Smooth muscle cell (in vitro differentiated cells): Measurements from ENCODE around the gene GDF7. TPM values are rescaled to one million over a fixed set of nuclear protein-coding genes. Genes with fewer than 3 reads are reported as not detected.

Source experiments
- DNase-seq: peaks from one replicate; lab custom pipeline; 2025; ENCODE audit not compliant: unreplicated experiment; lab: John Stamatoyannopoulos, UW
- H2AFZ ChIP-seq: fragments of 200-600 bp; sonication (generic); 2 replicates; pipeline ENCODE4 v1.6.0; 2016; ENCODE audit warnings: antibody characterized with exemption, low read depth, mild to moderate bottlenecking
- H3F3A ChIP-seq: fragments of 200-600 bp; sonication (generic); 2 replicates; pipeline ENCODE4 v1.6.0; 2017; ENCODE audit warnings: antibody characterized with exemption, low read depth
- H3K27ac ChIP-seq: fragments of 200-600 bp; sonication (generic); 2 replicates; pipeline ENCODE4 v1.5.1; 2016; ENCODE audit warnings: low read depth, mild to moderate bottlenecking
- H3K27me3 ChIP-seq: fragments of 200-600 bp; sonication (generic); 2 replicates; pipeline ENCODE4 v1.6.1; 2016; ENCODE audit warnings: low read depth, mild to moderate bottlenecking
- H3K36me3 ChIP-seq: fragments of 200-600 bp; sonication (generic); 2 replicates; pipeline ENCODE4 v1.5.1; 2016; ENCODE audit warnings: low read depth
- H3K4me1 ChIP-seq: fragments of 200-600 bp; sonication (generic); 2 replicates; pipeline ENCODE4 v1.5.1; 2016; ENCODE audit warnings: low read depth
- H3K4me2 ChIP-seq: fragments of 200-600 bp; sonication (generic); 2 replicates; pipeline ENCODE4 v1.6.0; 2016; ENCODE audit warnings: mild to moderate bottlenecking
- H3K4me3 ChIP-seq: fragments of 200-600 bp; sonication (generic); 2 replicates; pipeline ENCODE4 v1.5.1; 2016; ENCODE audit warnings: mild to moderate bottlenecking
- H3K79me2 ChIP-seq: fragments of 200-600 bp; sonication (generic); 2 replicates; pipeline ENCODE4 v1.6.0; 2016; ENCODE audit warnings: low read depth, mild to moderate bottlenecking
- H3K9ac ChIP-seq: fragments of 200-600 bp; sonication (generic); 2 replicates; pipeline ENCODE4 v1.6.0; 2016; ENCODE audit warnings: low read depth
- H3K9me3 ChIP-seq: fragments of 200-600 bp; sonication (generic); replicated peaks from 2 replicates; pipeline ENCODE4 v1.5.1; 2016; ENCODE audit warnings: low read depth
- H4K20me1 ChIP-seq: fragments of 200-600 bp; sonication (generic); 2 replicates; pipeline ENCODE4 v1.6.0; 2016; ENCODE audit warnings: low read depth
- CTCF ChIP-seq: fragments of 200-600 bp; sonication (generic); IDR thresholded peaks from 2 replicates; pipeline ENCODE4 v1.5.1; 2017; ENCODE audit warnings: borderline replicate concordance, mild to moderate bottlenecking, antibody characterized with exemption; ENCODE audit not compliant: insufficient read depth, poor library complexity, severe bottlenecking
- WGBS: methylation state at CpG from one replicate; pipeline ENCODE4 v1.1.7; 2016; ENCODE audit warnings: low lambda C conversion rate; 5-methylcytosine and 5-hydroxymethylcytosine counted together
- polyA plus RNA-seq: library from polyadenylated mRNA; unstranded; fragments of >200 nt; fragmentation: Nextera tagmentation; extraction: Ambion mirVana; gene quantifications from 2 replicates; pipeline ENCODE4 v1.2.1, GENCODE V29; 2016
- total RNA-seq: library from RNA; depleted of rRNA; stranded (reverse); fragments of >200 nt; gene quantifications from 2 replicates; pipeline ENCODE4 v1.2.3, GENCODE V29; 2014

The GDF7 gene
- total and polyA plus RNA-seq, 2 experiments from 2014 or later, result under 0.01 TPM; not detected in 1

- no peak overlapping the region for H3K9ac ChIP-seq
- H4K20me1 ChIP-seq, result peaks cover 4% of the 10 kb centered on the region
- no peak overlapping the region for H3K27ac ChIP-seq
- 84% methylated on average over 13 of the region's 13 CpGs for WGBS
- no peaks in the 10 kb centered on the region for H3K79me2 ChIP-seq
- no peaks in the 10 kb centered on the region for H3K36me3 ChIP-seq
- peaks cover 15% of the 10 kb centered on the region for H3K4me1 ChIP-seq
- H3F3A ChIP-seq, result no peaks in the 10 kb centered on the region
- no peak overlapping the region for H3K4me2 ChIP-seq
- no peak overlapping the region for H3K4me3 ChIP-seq
- DNase-seq, result no peak
- no peaks in the 10 kb centered on the region for H3K27me3 ChIP-seq
- no peaks in the 10 kb centered on the region for H3K9me3 ChIP-seq
- no peak for TF ChIP-seq CTCF
- no peak overlapping the region for H2AFZ ChIP-seq
Observed at GRCh38 chr2:20637147-20637546, 29.8 kb upstream of the GDF7 start.

GRCh38 chr2:20638014-20638413, 28.9 kb upstream of the GDF7 start:
- DNase-seq, result no peak
- Histone ChIP-seq H3K79me2 (no peaks in the 10 kb centered on the region), H4K20me1 (peaks cover 5% of the 10 kb centered on the region), H2AFZ (no peak overlapping the region), H3K4me1 (peaks cover 15% of the 10 kb centered on the region), H3F3A (no peaks in the 10 kb centered on the region), H3K27ac (no peak overlapping the region), H3K9ac (no peak overlapping the region), H3K36me3 (no peaks in the 10 kb centered on the region), H3K27me3 (no peaks in the 10 kb centered on the region), H3K4me2 (no peak overlapping the region), H3K9me3 (no peaks in the 10 kb centered on the region), H3K4me3 (no peak overlapping the region)
- TF ChIP-seq CTCF, result no peak
- 92% methylated on average over 13 of the region's 13 CpGs for WGBS

GRCh38 chr2:20638646-20639430, 28.1 kb upstream of the GDF7 start:
- H3K9ac ChIP-seq, result no peak overlapping the region
- H3K27me3 ChIP-seq, result no peaks in the 10 kb centered on the region
- no peak overlapping the region for H3K4me3 ChIP-seq
- TF ChIP-seq CTCF, result no peak
- no peaks in the 10 kb centered on the region for H3K36me3 ChIP-seq
- no peaks in the 10 kb centered on the region for H3K9me3 ChIP-seq
- 95% methylated on average over 15 of the region's 15 CpGs for WGBS
- peaks cover 15% of the 10 kb centered on the region for H3K4me1 ChIP-seq
- H3K79me2 ChIP-seq, result no peaks in the 10 kb centered on the region
- peaks cover 5% of the 10 kb centered on the region for H4K20me1 ChIP-seq
- no peak for DNase-seq
- no peaks in the 10 kb centered on the region for H3F3A ChIP-seq
- no peak overlapping the region for H2AFZ ChIP-seq
- H3K4me2 ChIP-seq, result no peak overlapping the region
- H3K27ac ChIP-seq, result no peak overlapping the region

GRCh38 chr2:20640411-20641122, 26.4 kb upstream of the GDF7 start:
- 97% methylated on average over 14 of the region's 14 CpGs for WGBS
- Histone ChIP-seq H3K36me3 (no peaks in the 10 kb centered on the region), H3K27ac (no peak overlapping the region), H4K20me1 (peaks cover 5% of the 10 kb centered on the region), H2AFZ (no peak overlapping the region), H3K79me2 (no peaks in the 10 kb centered on the region), H3F3A (no peaks in the 10 kb centered on the region), H3K4me1 (peaks cover 1% of the 10 kb centered on the region), H3K9me3 (no peaks in the 10 kb centered on the region), H3K4me3 (no peak overlapping the region), H3K27me3 (no peaks in the 10 kb centered on the region), H3K4me2 (no peak overlapping the region), H3K9ac (no peak overlapping the region)
- no peak for DNase-seq
- TF ChIP-seq CTCF, result no peak
